CD4-positive, alpha-beta T cell treated with Interleukin-17A for 4 hours (primary cell): Measurements from ENCODE around the gene EIF2B5.
A peak's percentile ranks its signal among the peaks of the same experiment; 100 is the strongest.
"Not testable (repeated sequence)": the region's sequence is repeated elsewhere in the genome, so short reads cannot be mapped to it uniquely, and the experiment has no call there.

Source experiments
- DNase-seq: peaks from one replicate; pipeline ENCODE4 v3.0.0-alpha.2; 2020; ENCODE audit warnings: mixed read lengths

Gene EIF2B5

GRCh38 chr3:184135149-184135910 lies at the start of gene EIF2B5:
TSS of gene EIF2B5 (plus strand) at chr3:184135358. CDS start at chr3:184135386, 28 bp downstream.
- DNase-seq = peak; percentile 90

GRCh38 chr3:184085389-184085852 lies 49.7 kb upstream of the EIF2B5 start:
- DNase-seq = no peak

GRCh38 chr3:184092199-184092598 lies 43.0 kb upstream of the EIF2B5 start:
- no peak for DNase-seq

GRCh38 chr3:184096811-184097383 lies 38.3 kb upstream of the EIF2B5 start, which contains the start of gene HTR3E:
TSS of gene HTR3E (plus strand) at chr3:184097064. CDS start at chr3:184097530, 466 bp downstream.
- DNase-seq = no peak

- DNase-seq = no peak
Measured at GRCh38 chr3:184097556-184097955, 37.6 kb upstream of the EIF2B5 start.

GRCh38 chr3:184099806-184100686 lies 35.1 kb upstream of the EIF2B5 start:
- no peak for DNase-seq

GRCh38 chr3:184110316-184110725 lies 24.8 kb upstream of the EIF2B5 start:
- DNase-seq = no peak

- DNase-seq = no peak
Measured at GRCh38 chr3:184116017-184116416, 19.1 kb upstream of the EIF2B5 start.

GRCh38 chr3:184117636-184118035 lies 17.5 kb upstream of the EIF2B5 start:
- DNase-seq = no peak

- DNase-seq = not testable (repeated sequence)
Measured at GRCh38 chr3:184121031-184121430, 14.1 kb upstream of the EIF2B5 start.

GRCh38 chr3:184126006-184126405 lies 9.2 kb upstream of the EIF2B5 start:
- DNase-seq = no peak

GRCh38 chr3:184129012-184129411 lies 6.1 kb upstream of the EIF2B5 start:
- peak; percentile 19 for DNase-seq

- no peak for DNase-seq
Measured at GRCh38 chr3:184132945-184133344, 2.2 kb upstream of the EIF2B5 start.

GRCh38 chr3:184133840-184134745 lies 1.1 kb upstream of the EIF2B5 start:
- peak; percentile 62 for DNase-seq

GRCh38 chr3:184134746-184135148 lies 411 bp upstream of the EIF2B5 start:
- DNase-seq = no peak

GRCh38 chr3:184135911-184136260 lies 728 bp downstream of the EIF2B5 start:
- no peak for DNase-seq

- DNase-seq = no peak
Measured at GRCh38 chr3:184140436-184140835, 5.3 kb downstream of the EIF2B5 start.

- no peak for DNase-seq
Measured at GRCh38 chr3:184142199-184142598, 7.0 kb downstream of the EIF2B5 start.

- no peak for DNase-seq
Measured at GRCh38 chr3:184143327-184143726, 8.2 kb downstream of the EIF2B5 start.

- no peak for DNase-seq
Measured at GRCh38 chr3:184144505-184144904, 9.3 kb downstream of the EIF2B5 start.

- DNase-seq = peak; percentile 58
Measured at GRCh38 chr3:184145111-184145524, 10.0 kb downstream of the EIF2B5 start.

GRCh38 chr3:184145751-184146270 lies 10.7 kb downstream of the EIF2B5 start:
- no peak for DNase-seq
